A549 treated with DMSO at 1 μM for 4 hours (cell line): ENCODE data around the gene SRI. TPM values are rescaled to one million over a fixed set of nuclear protein-coding genes. Genes with fewer than 3 reads are reported as not detected.

Source experiments
- total RNA-seq: library from RNA; stranded (reverse); fragments of 200-300 nt; extraction: Qiagen RNA extraction; gene quantifications from 5 replicates; pipeline ENCODE4 v1.2.3, GENCODE V29; 2022; ENCODE audit warnings: low read depth

SRI gene
- total RNA-seq = 110 to 135 TPM (median 129 TPM) in 5 replicates

DNA sequence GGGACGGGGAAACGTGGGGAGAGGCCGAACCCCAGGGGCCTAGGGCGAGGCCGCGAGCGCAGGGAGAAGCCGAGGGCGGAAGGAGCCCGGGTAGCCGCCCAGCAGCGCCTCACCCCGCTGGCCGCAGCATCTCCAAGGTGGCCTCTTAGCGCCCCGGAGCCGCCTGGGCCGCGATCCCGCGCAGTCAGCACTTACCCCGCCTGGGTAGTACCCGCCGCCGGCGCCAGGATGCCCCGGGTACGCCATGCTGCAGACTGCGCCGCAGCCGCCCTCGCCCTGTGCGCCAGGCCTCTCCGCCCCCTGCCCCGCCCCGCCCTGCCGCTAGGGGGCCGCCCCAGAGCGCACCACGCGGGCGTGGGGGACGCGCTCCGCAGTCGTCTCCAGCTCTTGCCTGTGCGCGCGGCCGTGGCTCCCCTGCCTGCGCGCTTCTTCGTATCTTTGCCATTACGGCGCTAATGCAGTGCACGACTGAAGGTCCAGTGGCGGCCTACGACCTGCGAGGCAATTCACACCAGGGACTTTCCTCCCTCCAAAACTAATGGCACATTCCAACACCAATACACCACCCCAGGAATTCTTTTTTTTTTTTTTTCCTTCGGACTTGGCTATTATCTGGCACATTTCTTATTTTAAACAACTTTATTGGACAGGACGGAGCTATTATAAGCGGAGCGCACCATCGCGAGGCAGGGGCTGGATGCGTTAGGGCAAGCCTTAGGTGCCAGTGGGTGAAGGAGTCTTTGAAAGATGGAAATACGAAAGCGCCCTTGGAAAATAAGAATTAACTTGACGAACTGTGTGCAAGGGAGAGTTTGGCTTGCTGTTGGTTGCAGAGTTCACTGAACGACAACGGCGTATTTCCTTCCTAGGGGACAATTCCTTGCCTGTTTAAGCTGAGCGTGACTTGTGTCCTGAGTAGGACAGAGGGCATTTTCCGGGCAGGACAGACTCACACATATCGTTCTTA, at the start of gene SRI:
SRI (minus strand) TSS at position 258 of the 967 bp plus-strand sequence; CDS start at position 246, 12 bp downstream.

Other genes starting within 250 kb of the SRI start
- 0.01 TPM in 2 of 5 replicates, not detected in the others for gene STEAP4, start 86.9 kb upstream of the SRI start, total RNA-seq